VCaP (cell line): ENCODE measurements around the gene ZBTB11.
A peak's percentile ranks its signal among the peaks of the same experiment; 100 is the strongest.

Source experiments
- H3K27ac ChIP-seq: fragments of 450-650 bp; 2 replicates; pipeline ENCODE4 v1.5.1; 2017
- CTCF ChIP-seq: fragments of 450-650 bp; conservative IDR thresholded peaks from 2 replicates; pipeline ENCODE4 v1.5.1; 2017; ENCODE audit warnings: mild to moderate bottlenecking, moderate library complexity

ZBTB11 gene

GRCh38 chr3:101676765-101677435, at the start of gene ZBTB11:
Gene ZBTB11, minus strand, starts transcription at chr3:101677132. Its CDS starts 218 bp downstream, at chr3:101676914.
- peak within 1 kb of the TSS; percentile 94 for H3K27ac ChIP-seq
- peak; percentile 68 for TF ChIP-seq CTCF

- TF ChIP-seq CTCF: no peak
- no peak overlapping the region; the same call in 1 of the 2 replicates for H3K27ac ChIP-seq
Measured at GRCh38 chr3:101725890-101726275, 49.0 kb upstream of the ZBTB11 start.

GRCh38 chr3:101725194-101725889, 48.4 kb upstream of the ZBTB11 start:
- no peak for TF ChIP-seq CTCF
- peak overlapping the region; percentile 60 for H3K27ac ChIP-seq

- TF ChIP-seq CTCF: no peak
- H3K27ac ChIP-seq: peak within 1 kb of the TSS; percentile 60
Measured at GRCh38 chr3:101724329-101725193, 47.6 kb upstream of the ZBTB11 start, which contains the start of gene CEP97. Gene CEP97, plus strand, starts transcription at chr3:101724614. Its CDS starts 63 bp downstream, at chr3:101724677.

GRCh38 chr3:101722394-101723173, 45.7 kb upstream of the ZBTB11 start:
- no peak for TF ChIP-seq CTCF
- H3K27ac ChIP-seq: no peak overlapping the region

GRCh38 chr3:101720851-101721840, 44.2 kb upstream of the ZBTB11 start:
- no peak overlapping the region for H3K27ac ChIP-seq
- TF ChIP-seq CTCF: no peak
